Tibial artery (tissue), 4 donors: ENCODE data around the gene B4GALT5.

Experiments used
- DNase-seq, 2 donors: peaks; one replicate each; pipeline ENCODE4 v3.0.0-alpha.2; 2019
- H3K27ac ChIP-seq, 2 donors: fragments of 200-600 bp; sonication (generic) in 1 of 2; 1 replicate in 1 of 2; 2 replicates in 1 of 2; pipeline ENCODE4 v1.5.1; 2018 to 2019; ENCODE audit warnings: mild to moderate bottlenecking in 1 of 2
- H3K27me3 ChIP-seq, 2 donors: fragments of 200-600 bp; sonication (generic) in 1 of 2; one replicate each; pipeline versions ENCODE4 v1.5.1 to v1.6.0; 2016 to 2019
- H3K36me3 ChIP-seq, 3 donors: fragments of 200-600 bp; sonication (generic) in 2 of 3; one replicate each; pipeline ENCODE4 v1.5.1; 2016 to 2019; ENCODE audit warnings: mild to moderate bottlenecking in 2 of 3
- H3K4me1 ChIP-seq, 4 donors: fragments of 200-600 bp; sonication (generic) in 2 of 4; 1 replicate in 3 of 4; 2 replicates in 1 of 4; pipeline ENCODE4 v1.5.1; 2016 to 2019
- H3K4me3 ChIP-seq, 2 donors: fragments of 200-600 bp; sonication (generic) in 1 of 2; 1 replicate in 1 of 2; 2 replicates in 1 of 2; pipeline ENCODE4 v1.5.1; 2018 to 2019; ENCODE audit warnings: mild to moderate bottlenecking in 2 of 2
- H3K9me3 ChIP-seq, 3 donors: fragments of 200-600 bp; sonication (generic) in 1 of 3; one replicate each; pipeline ENCODE4 v1.5.1; 2016 to 2019
- CTCF ChIP-seq, 2 experiments: fragments of 200-600 bp in 1 of 2; fragments of 450-650 bp in 1 of 2; IDR thresholded peaks; one replicate each; pipeline ENCODE4 v1.5.1; 2017 to 2019; ENCODE audit warnings: antibody characterized with exemption in 2 of 2, mild to moderate bottlenecking in 1 of 2, moderate library complexity in 1 of 2
- intact Hi-C: fragments of 100-400 bp; cut with DNase I; formaldehyde crosslinking; loops from one replicate; pipeline ENCODE4 v1.15.0; 2023; ENCODE audit warnings: low total_unique reads

The B4GALT5 gene

GRCh38 chr20:49591217-49591865 is 122.3 kb downstream of the B4GALT5 start:
- DNase-seq, result no peak
- H3K27ac ChIP-seq, result peak overlapping the region; percentile 99 to 100

DNA sequence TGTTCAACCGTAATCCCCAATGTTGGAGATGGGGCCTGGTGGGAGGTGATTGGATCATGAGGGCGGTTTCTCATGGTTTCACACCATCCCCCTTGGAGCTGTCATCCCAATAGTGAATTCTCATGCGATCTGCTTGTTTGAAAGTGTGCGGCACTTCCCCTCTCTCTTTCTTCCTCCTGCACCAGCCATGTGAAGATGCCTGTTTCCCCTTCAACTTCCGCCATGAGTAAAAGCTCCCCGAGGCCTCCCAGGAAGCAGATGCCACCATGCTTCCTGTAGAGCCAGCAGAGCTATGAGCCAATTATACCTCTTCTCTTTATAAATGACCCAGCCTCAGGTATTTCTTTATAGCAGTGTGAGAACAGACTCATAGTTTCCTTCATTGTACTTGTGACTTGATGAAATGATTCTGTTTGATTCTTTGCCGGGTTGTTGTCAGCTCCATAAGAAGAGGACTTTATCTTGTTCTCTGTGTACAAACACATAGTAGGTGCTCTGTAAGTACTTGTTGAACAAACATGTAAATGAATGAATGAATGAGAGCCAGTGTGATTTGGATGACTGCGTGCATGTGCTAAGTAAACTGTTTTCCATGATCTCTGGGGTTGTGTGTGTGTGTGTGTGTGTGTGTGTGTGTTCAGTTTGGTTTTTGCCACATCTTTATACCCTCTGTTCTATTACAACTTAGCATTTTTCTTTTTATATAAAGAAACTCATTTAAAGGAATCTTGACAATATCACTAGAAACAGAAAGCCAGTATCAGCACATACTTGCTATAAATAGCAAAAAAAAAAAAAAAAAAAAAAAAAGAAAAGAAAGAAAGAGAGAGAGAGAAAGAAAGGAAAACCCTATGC is 123.3 kb downstream of the B4GALT5 start:
- H3K4me3 ChIP-seq, result no peak overlapping the region
- no peaks in the 10 kb centered on the region for H3K36me3 ChIP-seq
- no peaks in the 10 kb centered on the region for H3K9me3 ChIP-seq
- peaks cover 5 to 87% (median 55%) of the 10 kb centered on the region in 4 donors for H3K4me1 ChIP-seq
- no peak for TF ChIP-seq CTCF (IDR thresholded peaks at IDR 0.05)
- intact Hi-C loops, result no loop called here
- H3K27me3 ChIP-seq, result no peaks in the 10 kb centered on the region
- DNase-seq, result no peak
- peak overlapping the region; percentile 99 to 100 for H3K27ac ChIP-seq

More at GRCh38 chr20:49591217-49591865, 122.3 kb downstream of the B4GALT5 start:
- no peak for TF ChIP-seq CTCF (IDR thresholded peaks at IDR 0.05)
- Histone ChIP-seq H3K36me3 (no peaks in the 10 kb centered on the region), H3K27me3 (no peaks in the 10 kb centered on the region), H3K9me3 (no peaks in the 10 kb centered on the region), H3K4me3 (no peak overlapping the region), H3K4me1 (peaks cover 5 to 87% (median 47%) of the 10 kb centered on the region in 4 donors)
- intact Hi-C loops, result no loop called here

GRCh38 chr20:49589747-49590146 is 123.9 kb downstream of the B4GALT5 start:
- Histone ChIP-seq H3K4me1 (peaks cover 4 to 87% (median 58%) of the 10 kb centered on the region in 4 donors), H3K36me3 (no peaks in the 10 kb centered on the region), H3K27ac (peak overlapping the region; percentile 99 to 100), H3K9me3 (no peaks in the 10 kb centered on the region), H3K4me3 (no peak overlapping the region), H3K27me3 (no peaks in the 10 kb centered on the region)
- intact Hi-C loops, result no loop called here
- DNase-seq, result no peak
- TF ChIP-seq CTCF (IDR thresholded peaks at IDR 0.05), result no peak

DNA sequence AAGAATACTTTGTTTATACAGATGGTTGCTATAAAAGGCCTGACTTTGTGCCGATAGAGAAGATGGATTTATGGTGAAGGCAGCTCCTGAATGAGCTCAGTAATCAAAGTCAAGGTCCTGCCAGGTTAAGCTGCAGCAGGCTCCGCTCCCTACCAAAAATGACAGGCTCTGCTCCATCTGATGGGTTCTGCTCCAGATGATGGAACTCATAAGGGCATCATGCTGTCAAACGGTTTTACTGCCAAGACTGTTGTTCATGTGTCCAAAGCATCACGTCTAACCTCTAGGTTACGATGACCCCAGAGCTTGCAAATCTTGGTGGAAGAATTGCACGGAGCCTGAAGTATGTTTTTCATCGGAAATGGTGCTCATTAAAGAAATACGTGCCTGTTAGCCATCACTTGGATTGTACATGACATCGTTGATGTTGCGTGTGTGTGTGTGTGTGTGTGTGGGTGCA is 126.5 kb downstream of the B4GALT5 start:
- Histone ChIP-seq H3K36me3 (no peaks in the 10 kb centered on the region), H3K4me1 (peaks cover 0 to 87% (median 60%) of the 10 kb centered on the region in 4 donors), H3K4me3 (no peak overlapping the region), H3K27me3 (no peaks in the 10 kb centered on the region), H3K27ac (peak overlapping the region; percentile 99 to 100), H3K9me3 (no peaks in the 10 kb centered on the region)
- DNase-seq, result no peak
- intact Hi-C loops, result no loop called here
- TF ChIP-seq CTCF (IDR thresholded peaks at IDR 0.05), result no peak

GRCh38 chr20:49585585-49586245 is 128.0 kb downstream of the B4GALT5 start:
- Histone ChIP-seq H3K4me1 (peaks cover 0 to 90% (median 63%) of the 10 kb centered on the region in 4 donors), H3K4me3 (no peak overlapping the region), H3K27ac (peak overlapping the region; percentile 99 to 100), H3K36me3 (no peaks in the 10 kb centered on the region), H3K9me3 (no peaks in the 10 kb centered on the region), H3K27me3 (no peaks in the 10 kb centered on the region)
- no peak for DNase-seq
- no peak for TF ChIP-seq CTCF (IDR thresholded peaks at IDR 0.05)
- intact Hi-C loops, result no loop called here
